Glomerular visceral epithelial cell (primary cell): ENCODE measurements around the gene LRMDA.
"Not testable (repeated sequence)": the region's sequence is repeated elsewhere in the genome, so short reads cannot be mapped to it uniquely, and the experiment has no call there.

Experiments used
- DNase-seq: peaks from one replicate; pipeline ENCODE4 v3.0.0-alpha.2; 2016; ENCODE audit errors: extremely low spot score

LRMDA gene

GRCh38 chr10:75585294-75585693, 153.9 kb downstream of the LRMDA start:
- no peak for DNase-seq

- DNase-seq, result no peak
These were observed 155.4 kb downstream of the LRMDA start for GRCh38 chr10:75586814-75587213.

GRCh38 chr10:75588031-75588430, 156.6 kb downstream of the LRMDA start:
- no peak for DNase-seq

- DNase-seq, result no peak
These were observed 158.7 kb downstream of the LRMDA start for GRCh38 chr10:75589895-75590654.

- no peak for DNase-seq
These were observed 160.8 kb downstream of the LRMDA start for GRCh38 chr10:75592151-75592787.

GRCh38 chr10:75592791-75593643, 161.6 kb downstream of the LRMDA start:
- DNase-seq, result peak; percentile 42

- DNase-seq, result no peak
These were observed 162.5 kb downstream of the LRMDA start for GRCh38 chr10:75593692-75594556.

- no peak for DNase-seq
These were observed 165.7 kb downstream of the LRMDA start for GRCh38 chr10:75596930-75597620.

- DNase-seq, result no peak
These were observed 166.5 kb downstream of the LRMDA start for GRCh38 chr10:75597773-75598440.

- DNase-seq, result no peak
These were observed 167.6 kb downstream of the LRMDA start for GRCh38 chr10:75598998-75599397.

- DNase-seq, result no peak
These were observed 168.6 kb downstream of the LRMDA start for GRCh38 chr10:75599875-75600648.

- DNase-seq, result no peak
These were observed 169.4 kb downstream of the LRMDA start for GRCh38 chr10:75600833-75601232.

- no peak for DNase-seq
These were observed 170.9 kb downstream of the LRMDA start for GRCh38 chr10:75602341-75602740.

GRCh38 chr10:75605096-75605495, 173.7 kb downstream of the LRMDA start:
- DNase-seq, result no peak

GRCh38 chr10:75605795-75606194, 174.4 kb downstream of the LRMDA start:
- DNase-seq, result not testable (repeated sequence)

- peak; percentile 26 for DNase-seq
These were observed 174.9 kb downstream of the LRMDA start for GRCh38 chr10:75606203-75606779.

- peak; percentile 30 for DNase-seq
These were observed 176.2 kb downstream of the LRMDA start for GRCh38 chr10:75607576-75607975.

GRCh38 chr10:75610183-75610582, 178.8 kb downstream of the LRMDA start:
- no peak for DNase-seq
